COLO668 (cell line): ENCODE measurements around the gene PJA1.

Experiments
- DNase-seq: peaks from one replicate; lab custom pipeline; 2025; ENCODE audit not compliant: unreplicated experiment; lab: John Stamatoyannopoulos, UW

The PJA1 gene, protein sequence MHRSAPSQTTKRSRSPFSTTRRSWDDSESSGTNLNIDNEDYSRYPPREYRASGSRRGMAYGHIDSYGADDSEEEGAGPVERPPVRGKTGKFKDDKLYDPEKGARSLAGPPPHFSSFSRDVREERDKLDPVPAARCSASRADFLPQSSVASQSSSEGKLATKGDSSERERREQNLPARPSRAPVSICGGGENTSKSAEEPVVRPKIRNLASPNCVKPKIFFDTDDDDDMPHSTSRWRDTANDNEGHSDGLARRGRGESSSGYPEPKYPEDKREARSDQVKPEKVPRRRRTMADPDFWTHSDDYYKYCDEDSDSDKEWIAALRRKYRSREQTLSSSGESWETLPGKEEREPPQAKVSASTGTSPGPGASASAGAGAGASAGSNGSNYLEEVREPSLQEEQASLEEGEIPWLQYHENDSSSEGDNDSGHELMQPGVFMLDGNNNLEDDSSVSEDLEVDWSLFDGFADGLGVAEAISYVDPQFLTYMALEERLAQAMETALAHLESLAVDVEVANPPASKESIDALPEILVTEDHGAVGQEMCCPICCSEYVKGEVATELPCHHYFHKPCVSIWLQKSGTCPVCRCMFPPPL

DNA sequence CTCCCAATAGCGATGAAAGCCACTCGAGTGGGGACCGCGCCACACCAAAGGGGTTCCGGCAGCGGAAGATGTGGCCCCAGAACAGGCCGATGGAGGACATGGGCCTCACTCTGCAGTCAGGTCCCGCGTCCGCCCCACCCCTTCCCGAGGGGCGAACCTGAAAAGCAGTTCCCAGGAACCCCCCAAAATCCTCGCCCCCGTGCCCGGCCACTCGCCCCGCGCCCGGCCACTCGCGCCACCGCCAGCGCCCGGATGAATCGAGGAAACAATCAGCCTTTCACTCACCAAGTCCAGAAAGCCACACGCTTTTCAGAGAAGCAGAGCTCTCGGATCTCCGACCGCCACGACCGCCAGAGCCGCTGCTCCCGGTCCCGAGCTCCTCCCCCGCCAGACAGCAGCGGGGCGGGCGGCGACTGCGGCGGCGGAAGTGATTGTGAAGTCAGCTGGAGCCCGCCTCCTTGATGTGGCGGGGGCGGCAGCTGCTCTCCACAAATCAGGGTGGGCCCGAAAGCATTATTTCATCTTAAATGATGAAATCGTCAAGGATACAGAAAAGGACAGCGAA is at the start of gene PJA1:
Gene PJA1, minus strand, starts transcription at position 367 of the 565 bp plus-strand sequence. CDS start 2,380 bp downstream, outside the sequence.
- peak; percentile 5 for DNase-seq

- DNase-seq = no peak
These were observed 49.2 kb upstream of the PJA1 start for GRCh38 chrX:69214463-69214862.

GRCh38 chrX:69211701-69212100 is 46.4 kb upstream of the PJA1 start:
- no peak for DNase-seq

DNA sequence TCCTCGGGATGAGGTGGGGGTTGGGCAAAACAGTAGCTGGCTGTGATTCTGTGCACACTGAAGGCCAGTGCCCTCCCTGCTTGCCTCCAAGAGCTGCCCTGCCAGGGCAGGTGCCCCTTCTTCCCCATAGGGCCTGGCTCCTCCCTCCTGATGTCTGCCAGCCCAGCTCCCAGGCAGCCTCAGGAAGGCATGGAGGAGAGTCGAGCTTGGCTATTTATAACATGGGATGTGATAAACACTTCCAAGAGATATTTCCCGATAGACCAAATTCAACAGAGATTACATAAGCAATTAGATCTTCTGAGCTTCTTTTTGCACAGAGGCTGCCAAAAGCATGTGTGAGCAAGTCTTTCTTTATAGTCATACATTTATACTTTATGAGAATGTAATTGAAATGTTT is 45.3 kb upstream of the PJA1 start:
- DNase-seq = no peak

GRCh38 chrX:69207216-69207615 is 42.0 kb upstream of the PJA1 start:
- no peak for DNase-seq

GRCh38 chrX:69203638-69204037 is 38.4 kb upstream of the PJA1 start:
- DNase-seq = no peak

- DNase-seq = no peak
These were observed 32.4 kb upstream of the PJA1 start for GRCh38 chrX:69197690-69198089.

DNA sequence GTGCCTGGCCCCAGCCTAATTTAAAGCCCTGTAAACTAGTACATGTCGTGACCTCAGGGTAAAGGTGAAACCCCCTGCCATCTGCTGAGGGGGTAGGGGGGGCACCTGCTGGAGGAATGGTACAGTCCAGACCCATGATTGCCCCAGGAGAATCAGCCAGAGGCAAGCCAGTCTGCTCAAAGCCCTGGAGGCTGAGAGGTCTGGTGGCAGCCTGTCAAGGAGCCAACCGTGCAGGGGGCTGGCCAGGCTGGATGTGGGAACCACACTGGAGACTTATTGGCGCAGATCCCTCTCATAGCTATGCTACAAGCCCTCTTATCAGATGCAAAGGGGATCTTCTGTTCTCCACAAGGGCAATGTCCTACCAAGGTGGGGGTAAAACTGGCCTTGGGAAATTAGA is 31.4 kb upstream of the PJA1 start:
- DNase-seq = no peak

DNA sequence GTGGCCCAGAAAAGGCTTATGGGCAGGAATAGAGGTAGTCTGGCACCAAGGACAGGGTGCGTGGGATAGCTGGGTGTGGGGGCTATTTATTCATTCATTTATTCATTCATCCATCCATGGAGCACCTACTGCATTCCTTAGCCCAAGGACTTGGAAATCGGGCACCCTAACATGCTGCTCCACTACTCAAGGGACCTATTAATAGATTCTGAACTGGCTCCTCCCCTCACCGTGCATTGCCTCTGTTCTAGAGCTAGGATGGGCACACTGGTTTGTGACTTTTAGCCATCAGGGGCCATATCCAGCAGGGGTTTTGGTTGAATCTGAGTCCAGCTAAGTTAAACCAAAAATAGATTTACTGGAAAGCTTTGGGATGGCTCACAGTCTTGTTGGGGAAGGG is 30.6 kb upstream of the PJA1 start:
- no peak for DNase-seq

GRCh38 chrX:69195192-69195591 is 29.9 kb upstream of the PJA1 start:
- no peak for DNase-seq

DNA sequence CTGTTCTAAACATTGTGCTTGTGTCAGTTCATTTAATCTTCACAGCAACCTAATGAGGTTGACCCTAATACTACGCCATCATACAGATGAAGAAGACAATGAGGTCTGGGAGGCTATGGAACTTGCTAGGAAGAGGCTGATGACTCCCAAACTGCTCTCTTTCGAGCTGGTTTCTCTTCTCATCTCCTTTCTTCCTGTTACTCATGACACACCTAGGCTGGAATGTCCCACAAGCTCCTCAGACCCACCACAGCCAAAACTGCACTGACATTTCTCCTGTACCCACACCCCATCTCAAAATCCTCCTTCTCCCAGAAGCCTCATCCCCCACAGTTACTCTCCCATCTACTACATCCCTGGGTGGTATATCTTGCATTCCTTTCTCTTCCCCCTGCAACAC is 27.4 kb upstream of the PJA1 start:
- DNase-seq = no peak

DNA sequence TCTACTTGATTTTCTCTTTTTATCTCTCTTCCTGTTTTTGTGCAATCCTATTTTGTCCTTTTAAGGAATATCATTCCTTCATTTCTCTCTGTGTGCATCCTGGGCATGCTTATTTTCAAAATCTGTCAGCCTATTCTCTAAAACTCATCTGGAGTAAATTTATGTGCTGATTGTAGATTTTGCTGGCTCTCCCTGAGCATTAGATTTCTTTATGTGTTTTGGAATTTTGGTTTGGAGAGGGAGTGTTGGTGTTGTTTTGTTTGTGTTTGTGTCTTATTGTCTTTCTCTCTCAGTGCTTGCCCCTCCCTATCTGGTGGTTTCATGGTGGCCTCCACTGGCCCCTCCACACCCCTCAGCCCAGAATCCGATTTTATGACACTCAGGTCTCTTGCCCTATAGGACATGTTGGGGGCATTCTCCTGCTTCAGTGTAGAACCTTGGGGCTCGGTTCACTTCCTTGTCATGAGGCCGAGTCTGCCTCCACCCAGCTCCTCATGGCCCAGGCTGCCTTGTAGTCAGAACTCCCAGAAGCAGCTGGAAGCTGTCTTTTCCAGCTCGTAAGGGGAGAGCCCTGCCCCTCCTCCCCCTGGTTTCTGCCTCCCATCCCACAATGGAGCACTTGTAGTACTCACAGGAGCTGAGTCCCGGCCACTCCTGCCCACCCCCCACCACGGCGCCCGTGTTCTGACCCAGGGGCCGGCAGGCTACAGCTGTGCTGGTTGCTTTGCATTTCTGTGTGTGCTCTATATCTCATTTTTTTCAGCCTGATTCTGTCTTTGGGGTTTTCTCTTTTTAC is 24.5 kb upstream of the PJA1 start:
- DNase-seq = no peak

DNA sequence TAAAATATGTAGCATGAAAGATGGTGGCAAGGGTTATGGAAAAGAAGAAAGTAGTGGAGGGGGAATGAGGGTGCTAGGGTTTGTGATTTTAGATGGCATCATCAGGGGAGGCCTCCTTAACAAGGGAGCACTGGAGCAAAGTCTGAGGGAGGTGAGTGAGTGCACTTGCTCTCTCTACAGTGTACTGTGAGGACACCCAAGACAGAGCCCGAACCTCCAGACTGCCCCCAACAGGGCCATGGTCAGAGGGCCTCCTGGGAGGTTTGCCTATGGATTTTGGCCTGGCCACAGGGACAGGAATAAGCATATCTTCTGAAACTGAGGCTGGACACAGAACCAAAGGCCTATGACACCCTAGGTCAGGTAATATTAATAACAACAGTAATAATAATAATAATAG is 21.4 kb upstream of the PJA1 start:
- DNase-seq = no peak

GRCh38 chrX:69185886-69186285 is 20.6 kb upstream of the PJA1 start:
- no peak for DNase-seq

GRCh38 chrX:69185141-69185540 is 19.9 kb upstream of the PJA1 start:
- no peak for DNase-seq

- no peak for DNase-seq
These were observed 17.6 kb upstream of the PJA1 start for GRCh38 chrX:69182818-69183380.

DNA sequence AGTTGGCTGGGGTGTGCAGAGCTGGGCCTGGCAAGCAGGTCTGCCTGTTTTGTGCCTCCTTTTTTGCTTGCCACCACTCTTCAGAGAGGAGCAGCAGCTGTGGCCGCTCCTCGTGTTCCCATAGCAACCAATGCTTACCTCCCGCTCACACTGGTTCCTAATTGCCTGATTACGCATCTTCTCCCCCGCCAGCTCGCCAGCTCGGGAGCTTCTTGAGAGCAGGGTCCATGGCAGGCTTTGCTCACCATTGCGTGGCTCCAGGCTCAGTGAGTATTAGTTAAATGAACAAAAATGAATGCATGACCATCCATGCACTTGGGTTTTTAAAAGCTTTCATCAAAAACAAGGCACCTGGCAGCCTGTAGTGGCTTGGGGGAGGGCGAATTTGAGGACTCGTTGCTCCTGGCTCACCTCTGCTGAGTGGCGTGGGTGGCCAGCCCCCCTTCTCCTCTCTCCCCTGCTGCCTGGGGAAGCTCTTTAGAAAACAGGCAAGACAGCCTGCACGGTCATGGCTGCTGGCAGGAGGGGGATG is 14.2 kb upstream of the PJA1 start:
- peak; percentile 0 for DNase-seq

DNA sequence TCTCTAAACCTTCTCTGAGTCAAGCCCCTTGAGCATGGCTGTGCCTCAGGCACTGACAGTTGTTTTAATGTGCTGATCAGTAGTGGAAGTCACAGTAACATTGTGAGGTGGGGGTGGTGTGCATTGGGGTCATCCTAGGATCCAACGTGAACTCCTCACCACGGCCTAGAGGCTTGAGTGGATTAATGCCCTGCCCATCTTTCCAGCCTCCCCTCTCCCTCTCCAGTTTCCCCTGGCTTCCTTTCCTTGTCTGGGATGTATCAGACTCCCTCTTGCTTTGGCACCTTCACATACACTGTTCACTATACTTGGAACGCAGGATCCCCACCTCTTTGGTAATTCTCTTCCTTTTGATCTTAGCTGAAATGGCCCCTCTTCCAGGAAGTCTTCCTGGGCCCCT is 13.3 kb upstream of the PJA1 start:
- DNase-seq = no peak

DNA sequence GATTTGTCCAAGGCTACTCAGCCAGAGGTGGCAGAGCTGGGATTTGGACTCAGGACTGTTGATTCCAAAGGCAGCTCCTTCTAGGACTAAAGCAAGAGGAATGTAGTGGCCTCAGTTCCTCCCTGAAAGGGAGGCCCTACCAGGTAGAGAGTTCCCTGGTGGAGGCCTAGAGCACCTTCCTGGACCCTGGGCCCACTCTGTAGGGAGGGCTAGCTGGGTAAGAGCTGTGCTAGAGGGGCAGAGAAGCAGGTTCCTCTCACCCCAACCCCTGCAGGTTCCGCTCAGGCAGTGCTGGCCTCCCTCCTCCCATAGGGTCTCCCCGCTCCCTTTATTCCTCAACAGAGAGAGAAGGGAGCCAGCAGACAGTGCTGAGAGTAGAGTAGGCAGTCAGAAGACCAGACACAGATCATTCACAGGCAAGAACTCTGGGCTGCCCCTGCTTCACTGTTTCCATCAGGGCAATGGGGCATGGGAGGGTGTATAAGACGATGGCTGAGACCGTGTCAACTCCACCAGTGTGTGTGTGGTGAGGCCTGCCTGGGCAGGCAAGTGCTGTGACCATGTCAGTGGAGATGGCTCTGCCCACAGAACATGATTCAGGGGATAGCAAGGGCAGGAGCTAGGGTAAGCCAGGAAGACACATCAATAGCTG is 12.4 kb upstream of the PJA1 start:
- DNase-seq = no peak

- DNase-seq = no peak
These were observed 10.8 kb upstream of the PJA1 start for GRCh38 chrX:69176053-69176452.

DNA sequence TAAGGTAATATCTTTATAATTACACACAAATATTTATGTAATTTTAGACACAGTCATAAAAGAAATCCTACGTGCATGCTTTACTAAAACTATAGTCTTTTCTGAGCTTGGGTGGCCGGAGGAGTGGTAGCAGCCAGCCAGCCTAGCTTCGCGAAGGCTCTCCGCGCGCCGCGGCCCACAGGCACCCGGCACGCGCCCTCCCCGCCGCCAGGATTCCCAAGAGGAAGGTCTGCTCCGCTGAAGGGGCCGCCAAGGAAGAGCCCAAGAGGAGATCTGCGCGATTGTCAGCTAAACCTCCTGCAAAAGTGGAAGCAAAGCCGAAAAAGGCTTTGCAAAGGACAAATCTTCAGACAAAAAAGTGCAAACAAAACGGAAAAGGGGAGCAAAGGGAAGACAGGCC is 8.7 kb upstream of the PJA1 start:
- no peak for DNase-seq
